Uterus (tissue), 2 donors: ENCODE measurements around the gene ANKS6.

Experiments
- CTCF ChIP-seq, 4 experiments: fragments of 200-600 bp in 2 of 4; fragments of 450-650 bp in 2 of 4; sonication (generic) in 2 of 4; IDR thresholded peaks; one replicate each; pipeline ENCODE4 v1.5.1; 2016 to 2019; ENCODE audit warnings: antibody characterized with exemption in 4 of 4, mild to moderate bottlenecking in 2 of 4, moderate library complexity in 1 of 4
- POLR2A ChIP-seq, 2 donors: fragments of 450-650 bp; IDR thresholded peaks; one replicate each; pipeline ENCODE4 v1.6.1; 2016; ENCODE audit warnings: antibody characterized with exemption in 2 of 2, mild to moderate bottlenecking in 1 of 2, moderate library complexity in 1 of 2

- TF ChIP-seq POLR2A (IDR thresholded peaks at IDR 0.05): no peak
- TF ChIP-seq CTCF (IDR thresholded peaks at IDR 0.05): no peak
Measured at GRCh38 chr9:98702835-98703380, 93.4 kb downstream of the ANKS6 start.
